Sigmoid colon (tissue), 4 donors: ENCODE results near the gene UGT2B10.
"Not testable (repeated sequence)": the region's sequence is repeated elsewhere in the genome, so short reads cannot be mapped to it uniquely, and the experiment has no call there.

Experiments
- EP300 ChIP-seq, 4 donors: sonication (generic); formaldehyde crosslinking; IDR thresholded peaks; one replicate each; pipeline ENCODE4 v1.6.1; 2017; ENCODE audit warnings: antibody characterized with exemption in 4 of 4
- POLR2A ChIP-seq, 2 donors: fragments of 450-650 bp; IDR thresholded peaks; one replicate each; pipeline ENCODE4 v1.6.1; 2016; ENCODE audit warnings: antibody characterized with exemption in 2 of 2, mild to moderate bottlenecking in 2 of 2, moderate library complexity in 2 of 2
- POLR2AphosphoS5 ChIP-seq, 4 donors: sonication (generic); formaldehyde crosslinking; IDR thresholded peaks; one replicate each; pipeline ENCODE4 v1.6.1; 2017; ENCODE audit warnings: antibody characterized with exemption in 4 of 4
- TF ChIP-seq, protein P1 (sequence below), 4 experiments: fragments of 450-650 bp in 3 of 4; fragments of 200-600 bp in 1 of 4; IDR thresholded peaks; one replicate each; pipeline ENCODE4 v1.5.1; 2016 to 2019; ENCODE audit warnings: antibody characterized with exemption in 4 of 4, mild to moderate bottlenecking in 3 of 4, moderate library complexity in 2 of 4

DNA sequence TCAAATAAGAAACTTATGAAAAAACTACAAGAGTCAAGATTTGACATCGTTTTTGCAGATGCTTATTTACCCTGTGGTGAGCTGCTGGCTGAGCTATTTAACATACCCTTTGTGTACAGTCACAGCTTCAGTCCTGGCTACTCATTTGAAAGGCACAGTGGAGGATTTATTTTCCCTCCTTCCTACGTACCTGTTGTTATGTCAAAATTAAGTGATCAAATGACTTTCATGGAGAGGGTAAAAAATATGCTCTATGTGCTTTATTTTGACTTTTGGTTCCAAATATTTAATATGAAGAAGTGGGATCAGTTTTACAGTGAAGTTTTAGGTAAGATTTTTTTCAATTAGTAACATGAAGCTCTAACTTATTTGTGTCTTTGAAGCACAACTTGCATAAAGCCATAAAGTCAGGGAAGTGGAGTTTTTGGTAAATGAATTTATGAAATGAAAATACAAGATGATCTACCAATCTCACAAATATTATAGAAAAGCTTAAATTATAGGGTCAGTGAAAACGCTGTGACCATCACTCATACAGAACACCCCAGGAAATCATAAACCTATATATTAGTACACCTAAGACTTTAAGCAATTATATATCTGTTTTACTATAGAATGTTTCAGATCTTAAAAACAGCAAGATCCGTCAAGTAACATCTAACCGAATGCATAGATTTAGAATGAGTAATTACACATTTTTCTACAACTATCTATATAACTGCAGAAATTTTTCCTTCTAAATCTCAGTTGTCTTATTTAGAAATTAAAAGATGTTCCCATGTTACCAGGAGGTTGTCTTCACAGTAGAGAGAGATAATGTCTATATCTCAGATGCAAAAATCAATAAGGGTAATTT is 844 bp downstream of the UGT2B10 start:
- TF ChIP-seq, protein P1, sequence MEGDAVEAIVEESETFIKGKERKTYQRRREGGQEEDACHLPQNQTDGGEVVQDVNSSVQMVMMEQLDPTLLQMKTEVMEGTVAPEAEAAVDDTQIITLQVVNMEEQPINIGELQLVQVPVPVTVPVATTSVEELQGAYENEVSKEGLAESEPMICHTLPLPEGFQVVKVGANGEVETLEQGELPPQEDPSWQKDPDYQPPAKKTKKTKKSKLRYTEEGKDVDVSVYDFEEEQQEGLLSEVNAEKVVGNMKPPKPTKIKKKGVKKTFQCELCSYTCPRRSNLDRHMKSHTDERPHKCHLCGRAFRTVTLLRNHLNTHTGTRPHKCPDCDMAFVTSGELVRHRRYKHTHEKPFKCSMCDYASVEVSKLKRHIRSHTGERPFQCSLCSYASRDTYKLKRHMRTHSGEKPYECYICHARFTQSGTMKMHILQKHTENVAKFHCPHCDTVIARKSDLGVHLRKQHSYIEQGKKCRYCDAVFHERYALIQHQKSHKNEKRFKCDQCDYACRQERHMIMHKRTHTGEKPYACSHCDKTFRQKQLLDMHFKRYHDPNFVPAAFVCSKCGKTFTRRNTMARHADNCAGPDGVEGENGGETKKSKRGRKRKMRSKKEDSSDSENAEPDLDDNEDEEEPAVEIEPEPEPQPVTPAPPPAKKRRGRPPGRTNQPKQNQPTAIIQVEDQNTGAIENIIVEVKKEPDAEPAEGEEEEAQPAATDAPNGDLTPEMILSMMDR (IDR thresholded peaks at IDR 0.05) = not testable (repeated sequence)
- not testable (repeated sequence) for TF ChIP-seq POLR2A, POLR2AphosphoS5, EP300 (IDR thresholded peaks at IDR 0.05)
